Ovary (tissue), 3 donors: Measurements from ENCODE around the gene WDR18.

Experiments
- POLR2A ChIP-seq: fragments of 450-650 bp; IDR thresholded peaks from one replicate; pipeline ENCODE4 v1.6.1; 2017; ENCODE audit warnings: antibody characterized with exemption, mild to moderate bottlenecking, moderate library complexity
- TF ChIP-seq, protein P1 (sequence below), 3 donors: fragments of 450-650 bp in 2 of 3; fragments of 200-600 bp in 1 of 3; IDR thresholded peaks; one replicate each; pipeline versions ENCODE4 v1.5.1 to v1.8.0; 2016 to 2022; ENCODE audit warnings: antibody characterized with exemption in 3 of 3, mild to moderate bottlenecking in 1 of 3
- donor health status: DM: no; HTN: no; CAD: no.

DNA sequence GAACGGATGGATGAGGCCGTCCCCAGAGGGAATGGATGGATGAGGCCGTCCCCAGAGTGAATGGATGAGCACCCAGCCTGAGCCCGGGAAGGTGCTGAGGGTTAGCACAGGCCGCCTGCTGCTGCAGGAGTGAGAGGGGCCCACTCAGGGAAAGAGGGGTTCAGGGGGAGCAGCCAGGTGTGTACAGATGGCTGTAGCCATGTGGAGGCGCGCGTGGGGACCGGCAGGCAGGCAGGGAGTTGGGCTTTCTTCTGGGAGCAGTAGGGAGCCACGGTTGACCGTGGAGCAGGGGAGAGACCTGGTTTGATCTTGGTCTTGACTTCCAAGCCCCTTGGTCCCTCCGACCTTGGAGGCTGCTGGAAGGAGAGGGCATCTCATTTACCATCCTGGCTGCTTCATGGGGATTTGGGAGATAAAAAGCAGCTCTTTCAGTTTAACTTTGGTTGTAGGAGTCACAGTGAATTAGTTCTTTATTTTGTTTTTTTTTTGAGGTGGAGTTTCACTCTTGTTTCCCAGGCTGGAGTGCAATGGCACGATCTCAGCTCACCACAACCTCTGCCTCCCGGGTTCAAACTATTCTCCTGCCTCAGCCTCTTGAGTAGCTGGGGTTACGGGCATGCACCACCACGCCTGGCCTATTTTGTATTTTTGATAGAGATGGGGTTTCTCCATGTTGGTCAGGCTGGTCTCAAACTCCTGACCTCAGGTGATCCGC, 33.6 kb upstream of the WDR18 start:
- no peak for TF ChIP-seq POLR2A
- TF ChIP-seq, protein P1, sequence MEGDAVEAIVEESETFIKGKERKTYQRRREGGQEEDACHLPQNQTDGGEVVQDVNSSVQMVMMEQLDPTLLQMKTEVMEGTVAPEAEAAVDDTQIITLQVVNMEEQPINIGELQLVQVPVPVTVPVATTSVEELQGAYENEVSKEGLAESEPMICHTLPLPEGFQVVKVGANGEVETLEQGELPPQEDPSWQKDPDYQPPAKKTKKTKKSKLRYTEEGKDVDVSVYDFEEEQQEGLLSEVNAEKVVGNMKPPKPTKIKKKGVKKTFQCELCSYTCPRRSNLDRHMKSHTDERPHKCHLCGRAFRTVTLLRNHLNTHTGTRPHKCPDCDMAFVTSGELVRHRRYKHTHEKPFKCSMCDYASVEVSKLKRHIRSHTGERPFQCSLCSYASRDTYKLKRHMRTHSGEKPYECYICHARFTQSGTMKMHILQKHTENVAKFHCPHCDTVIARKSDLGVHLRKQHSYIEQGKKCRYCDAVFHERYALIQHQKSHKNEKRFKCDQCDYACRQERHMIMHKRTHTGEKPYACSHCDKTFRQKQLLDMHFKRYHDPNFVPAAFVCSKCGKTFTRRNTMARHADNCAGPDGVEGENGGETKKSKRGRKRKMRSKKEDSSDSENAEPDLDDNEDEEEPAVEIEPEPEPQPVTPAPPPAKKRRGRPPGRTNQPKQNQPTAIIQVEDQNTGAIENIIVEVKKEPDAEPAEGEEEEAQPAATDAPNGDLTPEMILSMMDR (IDR thresholded peaks at IDR 0.05): no peak
